Stimulated activated CD4-positive, alpha-beta T cell treated with anti-CD3 and anti-CD28 coated beads, Interleukin-1b, Interleukin-23, amount 100 ng/mL, for 24 hours (primary cell): ENCODE measurements around the gene ACSL5.
"Not testable (repeated sequence)": the region's sequence is repeated elsewhere in the genome, so short reads cannot be mapped to it uniquely, and the experiment has no call there.

ENCODE experiments used
- DNase-seq, 4 experiments: peaks; one replicate each; pipeline ENCODE4 v3.0.0-alpha.2; 2020; ENCODE audit warnings: low read depth in 4 of 4, low spot score in 1 of 4

Gene ACSL5

GRCh38 chr10:112406806-112407205 is 32.9 kb downstream of the ACSL5 start:
- not testable (repeated sequence) for DNase-seq

DNA sequence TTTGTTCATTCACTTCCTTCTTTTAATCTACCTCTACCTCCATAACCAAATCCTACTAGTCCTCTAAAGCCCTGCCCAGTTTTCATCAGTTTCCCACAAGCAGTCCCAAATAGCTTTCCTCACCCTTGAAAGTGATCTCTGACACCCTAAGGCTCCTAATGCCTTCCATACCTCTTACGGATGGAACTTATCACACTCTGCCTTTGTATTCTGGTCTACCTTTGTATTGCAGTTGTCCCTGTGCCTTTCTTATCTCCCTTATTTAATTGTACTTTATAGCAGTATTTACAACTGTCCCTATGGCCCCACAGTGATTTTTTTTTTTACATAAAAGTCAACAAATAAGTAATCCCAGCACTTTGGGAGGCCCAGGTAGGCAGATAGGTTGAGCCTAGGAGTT is 33.8 kb downstream of the ACSL5 start:
- no peak for DNase-seq

DNA sequence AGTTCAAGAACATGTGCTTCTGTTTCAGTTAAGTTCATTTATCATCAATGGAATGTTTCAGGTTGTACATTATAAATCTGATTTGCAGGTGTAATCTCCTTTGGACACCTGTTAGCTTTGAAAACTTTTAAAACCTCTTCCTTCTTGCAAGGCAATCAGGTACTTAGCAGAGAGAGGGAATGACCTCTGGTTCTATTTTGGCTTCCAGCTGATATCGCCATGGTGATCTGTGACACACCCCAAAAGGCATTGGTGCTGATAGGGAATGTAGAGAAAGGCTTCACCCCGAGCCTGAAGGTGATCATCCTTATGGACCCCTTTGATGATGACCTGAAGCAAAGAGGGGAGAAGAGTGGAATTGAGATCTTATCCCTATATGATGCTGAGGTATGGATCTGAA is 35.4 kb downstream of the ACSL5 start:
- no peak for DNase-seq

GRCh38 chr10:112409755-112410154 is 35.8 kb downstream of the ACSL5 start:
- no peak for DNase-seq

GRCh38 chr10:112412696-112413095 is 38.8 kb downstream of the ACSL5 start:
- no peak for DNase-seq

- no peak for DNase-seq
Measured at GRCh38 chr10:112421731-112422130, 47.8 kb downstream of the ACSL5 start.

- no peak for DNase-seq
Measured at GRCh38 chr10:112424651-112425050, 50.7 kb downstream of the ACSL5 start.

DNA sequence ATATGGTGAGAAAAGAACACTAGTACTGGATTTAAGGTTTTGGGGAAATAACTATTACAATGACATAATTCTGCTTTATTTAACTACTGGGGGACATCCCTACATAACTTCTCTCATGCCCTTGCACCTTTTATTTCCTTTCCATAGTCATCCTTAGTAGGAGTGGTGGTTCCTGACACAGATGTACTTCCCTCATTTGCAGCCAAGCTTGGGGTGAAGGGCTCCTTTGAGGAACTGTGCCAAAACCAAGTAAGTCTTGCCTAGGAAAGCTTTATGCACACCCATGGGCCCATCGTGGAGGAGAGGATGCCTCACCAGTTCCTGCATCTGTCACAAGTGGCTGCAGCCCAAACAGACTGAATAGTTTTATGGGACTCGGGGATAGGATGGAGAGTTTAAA is 52.2 kb downstream of the ACSL5 start:
- DNase-seq: no peak

DNA sequence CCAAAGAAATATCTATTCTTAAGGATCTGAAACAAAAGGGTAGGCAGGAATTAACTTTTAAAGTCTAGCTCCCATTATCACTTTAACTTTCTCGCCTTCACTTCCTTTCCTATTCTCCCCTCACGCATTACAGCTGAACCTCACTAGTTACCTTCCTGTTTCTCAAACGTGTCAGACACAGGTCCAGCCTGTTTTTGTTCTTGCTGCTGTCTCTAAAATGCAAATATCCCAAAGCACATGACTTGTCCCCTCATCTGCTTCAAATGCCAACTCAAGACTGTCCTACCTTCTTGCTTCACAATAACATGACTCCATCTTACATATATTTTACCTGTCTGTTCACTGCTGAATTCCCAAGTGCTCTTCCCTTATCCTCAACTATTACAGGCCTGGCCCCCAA is 55.2 kb downstream of the ACSL5 start:
- no peak for DNase-seq

DNA sequence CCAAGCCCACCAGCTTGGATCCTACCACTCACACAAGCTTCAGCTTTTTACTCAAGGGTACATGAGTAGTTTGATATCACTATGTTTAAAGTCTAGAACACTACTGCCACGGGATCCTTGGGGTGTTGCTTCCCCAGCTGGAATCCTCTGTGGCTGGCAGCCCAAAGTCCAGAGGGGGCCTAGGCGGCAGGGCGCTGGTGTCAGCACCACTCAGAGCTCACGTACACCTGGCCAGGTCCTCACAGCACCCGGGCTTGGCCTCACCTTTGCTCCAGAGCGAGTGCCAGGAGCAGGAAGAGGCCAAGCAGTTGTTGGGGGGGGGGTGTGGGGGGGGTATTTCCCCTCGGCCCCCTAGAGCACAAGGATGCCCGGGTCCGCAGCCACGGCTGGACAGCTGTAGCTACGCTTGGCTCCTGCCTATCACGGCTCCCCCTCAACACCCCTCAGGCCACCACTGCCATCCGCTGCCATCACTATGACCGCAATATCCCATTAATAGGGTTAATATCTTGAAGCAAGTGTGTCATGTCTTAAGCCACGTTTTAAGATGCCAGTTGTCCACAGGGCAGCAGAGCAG is 55.8 kb downstream of the ACSL5 start:
- no peak for DNase-seq

DNA sequence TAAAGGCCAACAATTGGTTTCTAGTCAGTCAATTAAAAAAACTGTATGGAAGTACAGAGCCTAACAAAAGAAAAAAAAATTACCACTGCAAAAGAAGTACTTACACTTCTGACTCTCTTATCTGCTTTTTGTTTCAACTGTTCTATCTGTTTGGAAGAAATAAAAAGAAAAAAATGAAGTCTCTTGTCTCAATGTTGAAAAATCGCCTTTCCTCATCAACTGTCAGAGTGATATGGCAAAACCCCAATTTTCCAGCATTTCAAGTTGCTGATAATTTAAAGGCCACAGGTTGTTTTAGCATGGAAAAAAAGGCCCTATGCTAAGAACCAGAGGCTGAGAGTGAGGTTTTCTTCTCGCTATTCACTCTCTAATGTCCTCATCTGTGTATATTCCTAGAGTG is 59.2 kb downstream of the ACSL5 start:
- DNase-seq: no peak

- DNase-seq: no peak
Measured at GRCh38 chr10:112434988-112435619, 61.2 kb downstream of the ACSL5 start.

- no peak for DNase-seq
Measured at GRCh38 chr10:112438356-112438755, 64.4 kb downstream of the ACSL5 start.

DNA sequence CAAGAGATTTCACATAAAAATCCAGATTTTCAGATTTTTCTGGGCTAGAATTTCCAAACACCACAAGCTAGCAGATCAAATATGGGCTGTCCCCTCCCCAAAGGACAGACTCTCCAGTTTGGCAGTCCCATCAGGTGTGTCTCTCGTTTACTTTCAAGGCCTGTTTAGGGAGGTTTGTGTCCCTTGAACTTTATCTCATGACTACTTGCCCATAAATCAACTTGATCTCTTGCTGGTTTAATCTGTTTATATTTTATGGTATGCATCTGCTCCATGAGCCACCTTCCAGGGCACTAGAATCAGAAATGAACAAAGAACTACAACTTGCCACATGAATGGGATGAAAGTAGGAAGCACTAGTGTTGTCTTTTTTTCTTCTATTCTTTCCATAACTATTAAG is 67.6 kb downstream of the ACSL5 start:
- DNase-seq: no peak

GRCh38 chr10:112442063-112442462 is 68.1 kb downstream of the ACSL5 start:
- no peak for DNase-seq

DNA sequence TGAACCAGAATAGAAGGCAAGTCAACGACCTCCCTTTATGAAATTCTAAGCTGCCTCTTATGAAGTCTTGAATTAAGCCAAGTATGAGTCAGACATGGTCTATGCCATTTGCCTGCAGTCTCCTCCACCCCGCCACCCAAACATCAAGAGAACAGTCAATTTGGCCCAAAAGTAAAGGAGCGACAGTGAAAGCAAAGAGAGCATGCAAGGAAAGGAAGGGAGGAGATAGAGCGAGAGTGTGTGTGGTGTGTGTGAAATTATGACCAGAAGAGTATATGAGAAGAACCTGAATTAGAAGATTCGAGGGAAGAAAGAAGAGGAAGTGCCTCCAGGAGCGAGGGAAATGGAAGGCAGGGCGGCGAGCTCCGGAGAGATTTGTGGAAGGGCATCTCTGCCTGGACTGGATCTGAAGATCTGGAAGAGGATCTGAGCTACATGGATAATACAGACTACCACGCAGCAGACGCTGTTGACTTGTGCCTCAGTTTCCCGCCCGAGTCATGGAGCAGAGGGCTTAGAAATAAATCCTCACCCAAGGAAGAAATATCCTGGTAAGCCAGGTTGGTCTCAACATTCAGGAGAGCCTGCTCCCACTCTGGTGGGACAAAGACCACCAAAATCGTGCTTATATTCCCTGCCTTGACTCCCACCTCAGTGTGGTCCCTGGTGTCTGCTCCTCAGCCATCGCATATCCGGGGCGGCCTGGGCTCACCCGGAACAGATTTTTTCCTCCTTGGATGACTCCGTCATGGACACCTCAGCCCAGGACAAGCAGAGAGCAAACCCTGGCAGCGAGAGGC is 72.3 kb downstream of the ACSL5 start:
- no peak for DNase-seq

GRCh38 chr10:112446855-112447619 is 73.1 kb downstream of the ACSL5 start, which contains the start of the genes VTI1A and ZDHHC6:
Gene VTI1A, plus strand, starts transcription at chr10:112447215. Its CDS starts 159 bp downstream, at chr10:112447374.
Gene ZDHHC6, minus strand, starts transcription at chr10:112446914. Its CDS starts 1,478 bp downstream, at chr10:112445436.
- DNase-seq: peak; percentile 64 to 74 (median 70)

- DNase-seq: no peak
Measured at GRCh38 chr10:112447620-112447928, 73.7 kb downstream of the ACSL5 start.

- no peak for DNase-seq
Measured at GRCh38 chr10:112448888-112449287, 75.0 kb downstream of the ACSL5 start.

DNA sequence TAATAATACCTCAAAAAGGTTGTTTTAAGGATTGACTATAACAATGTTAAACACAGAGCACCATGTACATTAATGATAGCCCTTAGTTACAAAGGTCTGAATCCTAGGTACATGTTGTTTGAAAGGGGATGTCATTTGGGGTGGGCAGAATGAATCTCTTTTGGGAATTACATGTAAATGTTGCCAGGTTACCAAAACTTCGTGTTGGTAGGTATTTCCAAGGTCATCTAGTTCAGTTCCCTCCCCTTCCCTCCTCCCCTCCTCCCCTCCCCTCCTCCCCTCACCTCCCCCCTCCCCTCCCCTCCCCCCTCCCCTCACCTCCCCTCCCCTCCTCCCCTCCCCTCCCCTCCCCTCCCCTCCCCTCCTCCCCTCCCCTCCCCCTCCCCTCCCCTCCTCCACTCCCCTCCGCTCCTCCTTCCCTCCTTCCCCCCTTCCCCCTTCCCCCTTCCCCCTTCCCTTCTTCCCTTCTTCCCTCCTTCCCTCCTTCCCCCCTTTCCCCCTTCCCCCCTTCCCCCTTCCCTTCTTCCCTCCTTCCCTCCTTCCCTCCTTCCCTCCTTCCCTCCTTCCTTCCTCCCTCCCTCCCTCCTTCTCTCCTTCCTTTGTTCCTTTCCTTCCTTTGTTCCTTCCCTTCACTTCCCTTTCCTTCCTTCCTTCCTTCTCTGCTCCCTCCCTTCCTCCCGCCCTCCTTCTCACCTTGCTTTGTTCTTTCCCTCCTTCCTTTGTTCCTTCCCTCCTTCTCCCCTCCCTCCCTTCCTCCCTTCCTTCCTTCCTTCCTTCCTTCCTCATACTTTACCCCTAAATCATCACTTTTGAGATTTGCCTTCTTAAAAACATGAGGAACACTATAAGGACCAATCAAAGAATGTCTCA is 81.2 kb downstream of the ACSL5 start:
- DNase-seq: no peak

DNA sequence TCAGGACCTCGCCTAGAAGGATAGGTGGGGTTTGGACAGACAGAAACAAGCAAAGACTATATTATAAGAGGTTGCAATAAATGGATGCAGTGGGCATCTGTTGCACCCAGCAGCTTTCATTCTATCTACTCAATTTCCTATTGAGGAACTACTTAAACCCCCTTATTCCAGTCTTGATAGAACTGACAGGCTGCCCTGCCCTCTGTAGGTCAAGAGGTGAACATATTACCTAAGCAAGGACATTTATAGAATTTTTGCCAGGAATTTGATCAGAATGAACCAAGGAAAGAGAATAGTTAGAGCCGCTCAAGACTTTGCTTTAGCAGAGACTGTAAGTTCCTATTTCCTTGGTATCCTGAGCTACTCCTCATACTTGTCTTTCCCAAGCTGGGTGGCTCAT is 82.6 kb downstream of the ACSL5 start:
- DNase-seq: no peak
